GM12892 (cell line): Measurements from ENCODE around the gene DDX51.

Experiments
- POLR2A ChIP-seq: IDR thresholded peaks from 2 replicates; pipeline ENCODE4 v1.6.1; 2011; ENCODE audit warnings: low read depth, low read length, control low read depth
- POLR2AphosphoS5 ChIP-seq: IDR thresholded peaks from 2 replicates; pipeline ENCODE4 v1.6.1; 2011; ENCODE audit warnings: low read depth, low read length, control low read depth
- TAF1 ChIP-seq: IDR thresholded peaks from 2 replicates; pipeline ENCODE4 v1.6.1; 2011; ENCODE audit warnings: low read depth, mild to moderate bottlenecking, control low read depth, low read length, borderline replicate concordance

DNA sequence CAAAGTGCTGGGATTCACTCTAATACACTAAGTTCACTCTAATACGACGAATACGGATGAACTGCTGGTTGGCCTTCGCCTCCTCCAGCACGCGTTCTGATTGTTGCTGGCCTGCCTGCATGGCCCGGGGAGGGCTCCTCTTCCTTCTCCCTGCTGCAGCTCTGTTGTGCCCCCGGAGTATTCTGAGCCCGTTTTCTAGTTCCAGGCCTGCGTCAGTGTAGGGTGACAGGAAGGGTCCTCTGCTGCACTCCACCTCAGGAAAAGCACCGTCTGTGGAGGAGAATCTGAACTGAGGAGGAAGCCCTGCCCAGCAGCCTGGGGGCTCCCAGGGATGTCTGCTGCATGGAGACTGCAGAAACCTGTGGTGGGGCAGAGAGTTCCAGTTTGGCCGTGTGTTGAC is 44.4 kb downstream of the DDX51 start:
- TF ChIP-seq POLR2A (no peak), POLR2AphosphoS5 (no peak), TAF1 (no peak)
